AG10803 (cell line): Measurements from ENCODE around the gene CAMP.

ENCODE experiments used
- DNase-seq: peaks from one replicate; pipeline ENCODE4 v3.0.0; 2010; ENCODE audit warnings: low read depth
- H3K4me3 ChIP-seq: 2 replicates; pipeline ENCODE4 v1.5.1; 2011; ENCODE audit warnings: mild to moderate bottlenecking, low read length, control low read depth
- TF ChIP-seq, protein P1 (sequence below): conservative IDR thresholded peaks from 2 replicates; pipeline ENCODE4 v1.5.1; 2011; ENCODE audit warnings: mild to moderate bottlenecking, low read length, control low read depth, inconsistent platforms

Gene CAMP

DNA sequence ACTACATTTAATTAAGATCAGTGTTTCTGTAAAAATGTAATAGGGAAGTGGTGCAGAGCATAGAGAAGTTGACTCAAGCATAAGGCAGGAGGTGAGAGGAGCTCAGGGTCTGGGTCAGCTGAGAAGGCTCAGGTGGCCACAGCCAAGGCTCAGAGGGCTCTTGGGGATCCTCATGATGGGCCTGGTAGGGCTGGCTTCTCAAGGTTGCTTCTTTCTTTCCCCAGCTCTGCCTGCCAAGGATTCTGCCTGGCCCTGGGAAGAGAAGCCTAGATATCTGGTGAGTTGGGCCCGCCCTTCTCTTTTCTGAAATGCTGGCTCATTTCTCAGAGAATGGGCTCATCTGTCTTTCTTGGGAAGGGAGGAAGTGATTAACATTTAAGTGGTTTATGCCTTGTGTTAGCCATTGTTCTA is 24.1 kb downstream of the CAMP start:
- peak; percentile 74 for DNase-seq
- H3K4me3 ChIP-seq: no peak overlapping the region
- TF ChIP-seq, protein P1, sequence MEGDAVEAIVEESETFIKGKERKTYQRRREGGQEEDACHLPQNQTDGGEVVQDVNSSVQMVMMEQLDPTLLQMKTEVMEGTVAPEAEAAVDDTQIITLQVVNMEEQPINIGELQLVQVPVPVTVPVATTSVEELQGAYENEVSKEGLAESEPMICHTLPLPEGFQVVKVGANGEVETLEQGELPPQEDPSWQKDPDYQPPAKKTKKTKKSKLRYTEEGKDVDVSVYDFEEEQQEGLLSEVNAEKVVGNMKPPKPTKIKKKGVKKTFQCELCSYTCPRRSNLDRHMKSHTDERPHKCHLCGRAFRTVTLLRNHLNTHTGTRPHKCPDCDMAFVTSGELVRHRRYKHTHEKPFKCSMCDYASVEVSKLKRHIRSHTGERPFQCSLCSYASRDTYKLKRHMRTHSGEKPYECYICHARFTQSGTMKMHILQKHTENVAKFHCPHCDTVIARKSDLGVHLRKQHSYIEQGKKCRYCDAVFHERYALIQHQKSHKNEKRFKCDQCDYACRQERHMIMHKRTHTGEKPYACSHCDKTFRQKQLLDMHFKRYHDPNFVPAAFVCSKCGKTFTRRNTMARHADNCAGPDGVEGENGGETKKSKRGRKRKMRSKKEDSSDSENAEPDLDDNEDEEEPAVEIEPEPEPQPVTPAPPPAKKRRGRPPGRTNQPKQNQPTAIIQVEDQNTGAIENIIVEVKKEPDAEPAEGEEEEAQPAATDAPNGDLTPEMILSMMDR: no peak

DNA sequence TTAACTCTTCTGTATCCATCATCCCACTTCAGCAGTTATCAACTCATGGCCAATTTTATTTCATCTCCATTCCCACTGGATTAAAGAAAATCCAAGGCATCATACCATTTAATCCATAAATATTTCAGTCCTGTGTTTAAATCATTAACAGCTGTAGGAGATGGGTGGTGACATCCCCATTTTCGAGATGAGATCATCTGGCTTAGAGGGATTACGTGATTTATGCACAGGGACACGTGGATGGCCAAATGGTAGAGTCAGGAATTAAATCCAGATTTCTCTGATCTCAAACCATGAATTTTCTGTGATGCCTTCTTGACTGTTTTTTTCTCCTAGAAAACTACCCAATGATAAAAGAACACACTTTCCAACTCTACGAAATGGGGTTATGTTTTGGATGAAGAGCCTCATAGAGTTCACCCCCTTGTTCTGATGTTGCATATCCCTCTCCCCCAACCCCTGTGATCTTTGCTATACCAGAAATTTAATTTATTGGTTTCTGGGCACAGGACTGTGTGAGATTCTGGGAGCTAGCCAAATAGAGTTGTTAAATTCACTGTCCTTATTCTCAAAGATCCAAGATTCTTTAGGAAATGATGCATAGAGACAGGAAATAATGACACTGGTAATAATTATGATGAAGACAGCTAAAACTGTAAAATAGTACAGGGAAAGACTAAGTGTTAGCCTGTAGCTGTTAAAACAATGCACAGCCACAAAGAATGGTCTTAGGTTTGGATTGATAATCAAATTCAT is 25.0 kb downstream of the CAMP start:
- TF ChIP-seq, protein P1: no peak
- peak; percentile 86 for DNase-seq
- H3K4me3 ChIP-seq: no peak overlapping the region

- no peak overlapping the region for H3K4me3 ChIP-seq
- TF ChIP-seq, protein P1: no peak
- DNase-seq: no peak
Observed at GRCh38 chr3:48256557-48256956, 33.3 kb downstream of the CAMP start.

- no peak overlapping the region for H3K4me3 ChIP-seq
- DNase-seq: no peak
- TF ChIP-seq, protein P1: no peak
Observed at GRCh38 chr3:48258530-48258929, 35.2 kb downstream of the CAMP start.

DNA sequence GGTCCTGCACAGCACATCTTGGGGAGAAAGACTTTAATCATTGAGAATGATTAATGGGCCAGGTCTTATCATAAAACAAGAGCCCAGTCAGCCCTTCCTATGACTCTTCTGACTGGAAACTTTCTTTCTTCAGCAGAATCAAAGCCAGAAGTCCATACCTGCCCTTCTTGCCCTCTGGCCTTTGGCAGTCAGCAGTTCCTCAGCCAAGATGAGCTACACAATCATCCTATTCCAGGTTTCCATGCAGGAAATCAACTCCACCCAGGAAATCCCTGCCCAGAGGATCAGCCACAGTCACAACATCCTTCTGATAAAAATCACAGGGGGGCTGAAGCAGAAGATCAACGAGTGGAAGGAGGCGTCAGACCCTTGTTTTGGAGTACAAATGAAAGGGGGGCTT is 44.5 kb downstream of the CAMP start:
- H3K4me3 ChIP-seq: no peak overlapping the region
- TF ChIP-seq, protein P1: no peak
- DNase-seq: no peak

DNA sequence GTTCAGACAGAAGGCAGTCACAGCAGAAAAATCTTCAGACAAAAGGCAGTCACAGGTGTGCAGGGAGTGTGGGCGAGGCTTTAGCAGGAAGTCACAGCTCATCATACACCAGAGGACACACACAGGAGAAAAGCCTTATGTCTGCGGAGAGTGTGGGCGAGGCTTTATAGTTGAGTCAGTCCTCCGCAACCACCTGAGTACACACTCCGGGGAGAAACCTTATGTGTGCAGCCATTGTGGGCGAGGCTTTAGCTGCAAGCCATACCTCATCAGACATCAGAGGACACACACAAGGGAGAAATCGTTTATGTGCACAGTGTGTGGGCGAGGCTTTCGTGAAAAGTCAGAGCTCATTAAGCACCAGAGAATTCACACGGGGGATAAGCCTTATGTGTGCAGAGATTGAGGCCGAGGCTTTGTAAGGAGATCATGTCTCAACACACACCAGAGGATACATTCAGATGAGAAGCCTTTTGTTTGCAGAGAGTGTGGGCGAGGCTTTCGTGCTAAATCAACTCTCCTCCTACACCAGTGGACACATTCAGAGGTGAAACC is 45.2 kb downstream of the CAMP start:
- no peak overlapping the region for H3K4me3 ChIP-seq
- DNase-seq: no peak

More for the DNA sequence above, 45.2 kb downstream of the CAMP start:
- TF ChIP-seq, protein P1: no peak
